Choroid plexus epithelial cell (primary cell): ENCODE measurements around the gene CDYL2.

Experiments
- DNase-seq: peaks from one replicate; pipeline ENCODE4 v3.0.0-alpha.2; 2010; ENCODE audit warnings: low read depth
- H3K4me3 ChIP-seq: 2 replicates; pipeline ENCODE4 v1.5.1; 2011; ENCODE audit warnings: low read depth, mild to moderate bottlenecking, control low read depth, low read length, moderate library complexity
- TF ChIP-seq, protein P1 (sequence below): conservative IDR thresholded peaks from 2 replicates; pipeline ENCODE4 v1.5.1; 2011; ENCODE audit warnings: low read depth, mild to moderate bottlenecking, control low read depth, inconsistent platforms, low read length, moderate library complexity

CDYL2 gene

DNA sequence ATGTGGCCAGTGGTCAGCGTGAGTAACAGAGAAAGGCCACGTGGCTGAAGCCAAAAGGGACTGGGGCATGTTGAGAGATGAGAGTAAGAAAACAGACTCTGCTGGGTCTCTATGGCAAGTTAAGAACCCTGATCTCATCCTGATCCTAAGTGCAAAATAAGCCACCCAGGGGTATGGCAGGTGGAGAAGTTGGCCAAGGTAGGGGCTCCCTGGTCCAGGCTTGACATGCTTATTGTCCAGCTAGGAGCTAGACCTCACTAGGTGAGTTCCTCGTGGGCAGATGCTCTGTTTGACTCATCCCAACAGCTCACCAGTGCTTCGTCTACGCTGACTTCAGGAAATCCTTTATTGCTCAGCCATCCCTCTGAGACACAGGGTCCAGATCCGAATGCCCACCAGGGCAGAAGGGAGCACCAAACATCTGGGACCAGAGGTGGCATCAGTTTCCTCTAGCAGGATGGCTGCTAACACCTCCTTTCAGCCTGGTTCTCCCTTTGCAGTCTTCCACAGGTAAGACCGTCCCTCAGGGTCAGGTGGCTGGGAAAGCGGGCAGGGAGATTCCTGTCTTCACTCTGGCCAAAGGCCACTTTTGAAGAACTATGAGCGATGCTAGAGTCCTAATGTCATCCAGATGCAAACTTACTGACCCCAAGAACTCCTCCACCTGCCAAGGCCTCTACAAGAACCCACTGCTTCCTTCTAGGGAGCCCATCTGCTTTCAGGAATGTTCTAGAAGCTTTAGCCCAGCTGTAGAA, 99.5 kb downstream of the CDYL2 start:
- TF ChIP-seq, protein P1, sequence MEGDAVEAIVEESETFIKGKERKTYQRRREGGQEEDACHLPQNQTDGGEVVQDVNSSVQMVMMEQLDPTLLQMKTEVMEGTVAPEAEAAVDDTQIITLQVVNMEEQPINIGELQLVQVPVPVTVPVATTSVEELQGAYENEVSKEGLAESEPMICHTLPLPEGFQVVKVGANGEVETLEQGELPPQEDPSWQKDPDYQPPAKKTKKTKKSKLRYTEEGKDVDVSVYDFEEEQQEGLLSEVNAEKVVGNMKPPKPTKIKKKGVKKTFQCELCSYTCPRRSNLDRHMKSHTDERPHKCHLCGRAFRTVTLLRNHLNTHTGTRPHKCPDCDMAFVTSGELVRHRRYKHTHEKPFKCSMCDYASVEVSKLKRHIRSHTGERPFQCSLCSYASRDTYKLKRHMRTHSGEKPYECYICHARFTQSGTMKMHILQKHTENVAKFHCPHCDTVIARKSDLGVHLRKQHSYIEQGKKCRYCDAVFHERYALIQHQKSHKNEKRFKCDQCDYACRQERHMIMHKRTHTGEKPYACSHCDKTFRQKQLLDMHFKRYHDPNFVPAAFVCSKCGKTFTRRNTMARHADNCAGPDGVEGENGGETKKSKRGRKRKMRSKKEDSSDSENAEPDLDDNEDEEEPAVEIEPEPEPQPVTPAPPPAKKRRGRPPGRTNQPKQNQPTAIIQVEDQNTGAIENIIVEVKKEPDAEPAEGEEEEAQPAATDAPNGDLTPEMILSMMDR, result no peak
- no peak for DNase-seq
- H3K4me3 ChIP-seq, result no peak overlapping the region

DNA sequence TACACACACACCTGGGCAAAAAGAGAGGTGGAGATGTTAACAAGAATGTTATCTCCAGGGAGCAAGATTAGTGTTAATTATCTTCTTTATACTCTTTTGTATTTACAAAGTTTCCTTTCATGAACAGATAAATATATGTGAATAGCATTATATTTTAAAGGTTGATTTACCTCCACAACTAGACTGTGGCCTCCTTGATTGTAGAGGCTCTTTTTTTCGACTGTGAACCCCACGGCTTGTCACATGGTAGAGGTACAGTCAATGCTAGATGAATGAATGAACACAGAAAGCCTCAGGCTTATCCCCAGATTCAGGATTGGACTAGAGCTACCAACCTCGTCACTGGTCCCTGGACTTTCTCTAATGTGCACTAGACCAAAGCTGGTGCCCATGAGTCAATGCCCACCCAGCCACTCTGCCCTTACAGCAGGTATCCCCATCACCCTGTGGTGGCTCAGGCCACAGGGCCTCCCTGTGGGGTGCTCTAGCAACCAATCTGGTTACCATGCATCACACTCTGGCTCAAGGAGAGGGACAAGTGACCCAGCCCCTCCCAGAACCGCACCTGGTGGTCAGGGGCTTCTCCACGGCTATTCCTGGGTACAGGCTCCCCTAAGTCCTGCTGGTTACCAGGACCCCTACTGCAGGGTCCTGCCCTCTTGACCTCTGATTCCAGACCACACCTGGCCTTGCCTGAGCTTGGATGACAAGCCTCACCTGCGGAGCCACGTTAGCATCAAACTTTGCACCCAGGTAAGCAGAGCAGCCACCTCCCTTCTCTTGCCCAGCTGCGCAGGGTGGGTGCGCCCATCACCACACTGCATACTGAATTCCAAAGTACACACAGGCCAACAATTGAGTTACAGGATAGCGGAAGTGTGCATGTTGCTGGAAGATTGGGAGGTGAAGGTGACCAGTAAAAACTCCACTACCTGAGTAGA, 101.0 kb downstream of the CDYL2 start:
- TF ChIP-seq, protein P1, result no peak
- no peak overlapping the region for H3K4me3 ChIP-seq
- DNase-seq, result no peak

DNA sequence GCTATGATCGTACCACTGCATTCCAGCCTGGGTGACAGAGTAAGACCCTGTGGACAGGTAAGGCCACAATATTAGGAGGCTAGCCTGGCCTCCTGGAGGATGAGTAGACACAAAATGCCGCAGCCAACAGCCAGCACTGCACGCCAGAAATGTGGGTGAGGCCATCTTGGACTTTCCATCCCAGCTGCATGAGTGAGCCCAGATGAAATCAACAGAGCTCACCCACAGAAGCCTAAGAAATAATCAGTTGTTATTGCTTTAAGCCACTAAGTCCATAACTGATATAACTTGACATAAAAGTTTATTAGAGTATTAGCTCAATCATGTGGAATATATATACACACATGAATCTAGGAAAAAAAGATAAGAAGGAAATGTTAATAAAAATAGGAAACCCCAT, 101.7 kb downstream of the CDYL2 start:
- DNase-seq, result no peak
- H3K4me3 ChIP-seq, result no peak overlapping the region
- TF ChIP-seq, protein P1, result no peak

DNA sequence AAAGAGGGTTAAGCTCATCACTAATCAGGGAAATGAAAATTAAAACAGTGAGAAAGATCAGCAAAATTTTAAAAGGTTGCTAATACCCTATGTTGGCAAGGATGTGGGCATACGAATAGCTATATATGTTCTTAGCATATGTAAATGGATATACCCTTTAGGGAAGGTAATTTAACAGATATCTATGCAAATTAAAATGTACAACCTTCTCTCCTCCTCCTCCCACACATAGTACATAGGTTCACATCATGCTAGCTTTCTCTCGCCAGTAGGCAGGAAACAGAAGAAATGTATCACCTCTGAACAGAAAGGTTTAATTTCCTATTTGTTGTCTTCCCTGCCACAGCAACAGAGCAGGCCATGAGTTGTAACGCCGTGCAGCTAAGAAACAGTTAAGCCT, 103.8 kb downstream of the CDYL2 start:
- DNase-seq, result no peak
- TF ChIP-seq, protein P1, result no peak

DNA sequence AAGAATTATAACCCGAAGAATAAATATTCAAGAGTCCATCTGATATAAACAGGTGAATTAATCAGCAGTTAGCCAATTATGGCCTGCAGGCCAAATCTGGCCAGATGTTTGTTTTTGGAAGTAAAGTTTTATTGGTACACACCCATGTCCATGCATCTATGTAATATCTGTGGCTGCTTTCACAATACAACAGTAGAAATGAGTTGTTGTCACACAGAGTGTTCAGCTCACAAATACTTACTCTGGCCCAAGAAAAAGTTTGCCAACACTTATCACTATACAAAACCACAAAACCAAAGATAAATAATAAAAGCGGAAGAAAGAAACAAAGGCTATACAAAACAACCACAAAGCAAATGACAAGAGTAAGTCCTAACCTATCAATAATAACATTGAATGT, 109.4 kb downstream of the CDYL2 start:
- TF ChIP-seq, protein P1, result no peak
- no peak for DNase-seq
- no peak overlapping the region for H3K4me3 ChIP-seq

More for the DNA sequence above, 103.8 kb downstream of the CDYL2 start:
- H3K4me3 ChIP-seq, result no peak overlapping the region

DNA sequence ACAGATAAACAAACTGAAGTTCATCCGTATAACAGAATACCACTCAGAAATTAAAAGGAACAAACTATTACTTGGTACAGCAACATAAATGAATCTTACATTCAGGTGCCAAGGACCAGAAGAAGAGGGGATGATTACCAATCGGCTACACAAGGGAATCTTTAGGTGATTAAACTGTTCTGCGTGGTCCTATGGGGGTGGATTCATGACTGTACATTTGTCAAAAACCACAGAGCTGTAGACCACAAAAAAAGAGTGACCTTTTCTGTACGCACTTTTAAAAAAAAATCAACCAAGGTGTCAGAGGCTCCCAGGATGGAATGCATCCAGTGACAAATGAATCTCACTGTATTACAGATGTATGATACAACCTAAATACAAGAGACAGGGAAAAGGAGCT, 110.8 kb downstream of the CDYL2 start:
- no peak overlapping the region for H3K4me3 ChIP-seq
- TF ChIP-seq, protein P1, result no peak
- no peak for DNase-seq
